Measurements from ENCODE around the gene CLASP1. TPM values are rescaled to one million over a fixed set of nuclear protein-coding genes. Genes with fewer than 3 reads are reported as not detected.

The CLASP1 gene
- total RNA-seq, 2 experiments from 2014 or later: 64.6 to 66.5 TPM

- ChIA-PET POLR2A (interaction anchor here (0.9 to 2.1 kb wide), 2 partner anchors 54 to 65 kb away, joined by 3 to 7 read pairs; partner anchors contain the start of gene RNU4ATAC), CTCF (no interaction called here)
- H3K4me3 Mint-ChIP-seq: no peak overlapping the region
- no peaks in the 10 kb centered on the region for H3K9me3 Mint-ChIP-seq
- DNase-seq: no peak
- peaks cover 6% of the 10 kb centered on the region for H3K36me3 Mint-ChIP-seq (ENCODE audit: low read depth)
- peaks cover 21% of the 10 kb centered on the region for H3K4me1 Mint-ChIP-seq
- no peak overlapping the region for H3K27ac Mint-ChIP-seq
- H3K27me3 Mint-ChIP-seq: no peaks in the 10 kb centered on the region
Observed at GRCh38 chr2:121584741-121585140, 64.5 kb downstream of the CLASP1 start.

DNA sequence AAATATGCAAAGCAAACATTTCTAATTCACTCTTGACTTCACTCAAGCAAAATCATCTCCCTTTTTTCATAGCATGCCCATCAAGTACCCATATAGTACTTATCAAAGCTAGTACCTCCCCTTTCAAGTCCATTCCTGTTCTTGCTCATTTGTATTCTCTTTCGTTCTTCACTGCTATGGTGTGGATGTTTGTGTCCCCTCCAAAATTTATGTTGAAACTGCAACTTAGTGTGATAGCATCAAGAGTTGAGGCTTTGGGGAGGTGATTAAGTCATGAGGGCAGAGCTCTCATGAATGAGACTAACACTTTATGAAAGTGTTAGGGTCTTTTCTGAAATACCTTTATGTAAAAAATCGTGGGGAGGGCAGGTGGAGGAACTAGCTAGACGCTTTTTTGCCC is 65.7 kb downstream of the CLASP1 start:
- Mint-ChIP-seq H3K4me3 (no peak overlapping the region), H3K27me3 (no peaks in the 10 kb centered on the region), H3K27ac (no peak overlapping the region), H3K4me1 (peaks cover 21% of the 10 kb centered on the region), H3K9me3 (no peaks in the 10 kb centered on the region), H3K36me3 (ENCODE audit: low read depth) (peaks cover 2% of the 10 kb centered on the region)
- no peak for DNase-seq
- CTCF ChIA-PET: no interaction called here
- POLR2A ChIA-PET: interaction anchor here (2.1 kb wide), 1 partner anchor 53 kb away, joined by 7 read pairs; the partner anchor contains the start of gene RNU4ATAC

GRCh38 chr2:121582272-121582671 is 67.0 kb downstream of the CLASP1 start:
- CTCF ChIA-PET: no interaction called here
- no peaks in the 10 kb centered on the region for H3K27me3 Mint-ChIP-seq
- H3K27ac Mint-ChIP-seq: no peak overlapping the region
- peaks cover 2% of the 10 kb centered on the region for H3K36me3 Mint-ChIP-seq (ENCODE audit: low read depth)
- peaks cover 21% of the 10 kb centered on the region for H3K4me1 Mint-ChIP-seq
- H3K9me3 Mint-ChIP-seq: no peaks in the 10 kb centered on the region
- POLR2A ChIA-PET: no interaction called here
- no peak overlapping the region for H3K4me3 Mint-ChIP-seq
- no peak for DNase-seq

GRCh38 chr2:121579309-121579708 is 70.0 kb downstream of the CLASP1 start:
- ChIA-PET CTCF (no interaction called here), POLR2A (no interaction called here)
- H3K27ac Mint-ChIP-seq: no peak overlapping the region
- H3K27me3 Mint-ChIP-seq: no peaks in the 10 kb centered on the region
- H3K4me1 Mint-ChIP-seq: peaks cover 11% of the 10 kb centered on the region
- H3K9me3 Mint-ChIP-seq: no peaks in the 10 kb centered on the region
- H3K4me3 Mint-ChIP-seq: no peak overlapping the region
- DNase-seq: no peak
- no peaks in the 10 kb centered on the region for H3K36me3 Mint-ChIP-seq (ENCODE audit: low read depth)

GRCh38 chr2:121577381-121577780 is 71.9 kb downstream of the CLASP1 start:
- no peak for DNase-seq
- POLR2A ChIA-PET: interaction anchor here (0.6 kb wide), 1 partner anchor 72 kb away, joined by 3 read pairs; no protein-coding TSS in a partner anchor
- H3K4me1 Mint-ChIP-seq: peaks cover 2% of the 10 kb centered on the region
- CTCF ChIA-PET: no interaction called here
- H3K9me3 Mint-ChIP-seq: no peaks in the 10 kb centered on the region
- H3K27me3 Mint-ChIP-seq: no peaks in the 10 kb centered on the region
- no peak overlapping the region for H3K4me3 Mint-ChIP-seq
- H3K27ac Mint-ChIP-seq: no peak overlapping the region
- H3K36me3 Mint-ChIP-seq (ENCODE audit: low read depth): peaks cover 3% of the 10 kb centered on the region

DNA sequence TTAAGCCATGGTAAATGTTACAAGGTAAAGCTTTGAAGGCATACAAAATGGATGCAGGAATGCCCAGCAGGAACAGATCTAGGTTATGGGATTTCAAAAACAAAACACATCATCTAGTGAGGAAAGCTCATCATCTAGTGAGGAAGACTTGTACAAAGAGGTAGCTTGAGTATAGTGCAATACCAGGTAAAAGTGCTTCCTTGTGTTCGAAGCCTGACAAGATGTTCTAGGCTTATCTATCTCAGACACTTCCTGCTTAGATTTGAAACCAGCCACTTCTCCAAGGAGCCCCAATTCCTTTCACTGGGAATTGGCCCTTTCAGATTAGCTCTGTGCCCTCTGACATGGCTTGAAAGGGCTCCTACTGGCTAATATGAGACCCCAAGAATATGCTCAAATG is 73.0 kb downstream of the CLASP1 start:
- DNase-seq: no peak
- ChIA-PET CTCF (no interaction called here), POLR2A (no interaction called here)
- Mint-ChIP-seq H3K27ac (no peak overlapping the region), H3K36me3 (ENCODE audit: low read depth) (peaks cover 3% of the 10 kb centered on the region), H3K4me1 (peaks cover 2% of the 10 kb centered on the region), H3K27me3 (no peaks in the 10 kb centered on the region), H3K9me3 (no peaks in the 10 kb centered on the region), H3K4me3 (no peak overlapping the region)

GRCh38 chr2:121575800-121576199 is 73.5 kb downstream of the CLASP1 start:
- Mint-ChIP-seq H3K4me1 (peaks cover 2% of the 10 kb centered on the region), H3K36me3 (ENCODE audit: low read depth) (peaks cover 3% of the 10 kb centered on the region), H3K27ac (no peak overlapping the region), H3K4me3 (no peak overlapping the region), H3K27me3 (no peaks in the 10 kb centered on the region), H3K9me3 (no peaks in the 10 kb centered on the region)
- ChIA-PET POLR2A (no interaction called here), CTCF (no interaction called here)
- no peak for DNase-seq

GRCh38 chr2:121570667-121571055 is 78.6 kb downstream of the CLASP1 start:
- peaks cover 2% of the 10 kb centered on the region for H3K4me1 Mint-ChIP-seq
- POLR2A ChIA-PET: interaction anchor here (1.6 kb wide), 1 partner anchor 40 kb away, joined by 3 read pairs; the partner anchor contains the start of gene RNU4ATAC

GRCh38 chr2:121570036-121570666 is 79.1 kb downstream of the CLASP1 start:
- ChIA-PET CTCF (no interaction called here), POLR2A (interaction anchor here (1.6 kb wide), 1 partner anchor 40 kb away, joined by 3 read pairs; the partner anchor contains the start of gene RNU4ATAC)
- Mint-ChIP-seq H3K27me3 (no peaks in the 10 kb centered on the region), H3K9me3 (no peaks in the 10 kb centered on the region), H3K36me3 (ENCODE audit: low read depth) (peaks cover 7% of the 10 kb centered on the region), H3K27ac (no peak overlapping the region), H3K4me1 (peaks cover 4% of the 10 kb centered on the region), H3K4me3 (no peak overlapping the region)
- no peak for DNase-seq

More at GRCh38 chr2:121570667-121571055, 78.6 kb downstream of the CLASP1 start:
- Mint-ChIP-seq H3K27me3 (no peaks in the 10 kb centered on the region), H3K4me3 (no peak overlapping the region), H3K27ac (no peak overlapping the region), H3K9me3 (no peaks in the 10 kb centered on the region), H3K36me3 (ENCODE audit: low read depth) (peaks cover 7% of the 10 kb centered on the region)
- CTCF ChIA-PET: no interaction called here
- DNase-seq: no peak

- H3K4me1 Mint-ChIP-seq: peaks cover 6% of the 10 kb centered on the region
Observed at GRCh38 chr2:121567957-121568409, 81.3 kb downstream of the CLASP1 start.

DNA sequence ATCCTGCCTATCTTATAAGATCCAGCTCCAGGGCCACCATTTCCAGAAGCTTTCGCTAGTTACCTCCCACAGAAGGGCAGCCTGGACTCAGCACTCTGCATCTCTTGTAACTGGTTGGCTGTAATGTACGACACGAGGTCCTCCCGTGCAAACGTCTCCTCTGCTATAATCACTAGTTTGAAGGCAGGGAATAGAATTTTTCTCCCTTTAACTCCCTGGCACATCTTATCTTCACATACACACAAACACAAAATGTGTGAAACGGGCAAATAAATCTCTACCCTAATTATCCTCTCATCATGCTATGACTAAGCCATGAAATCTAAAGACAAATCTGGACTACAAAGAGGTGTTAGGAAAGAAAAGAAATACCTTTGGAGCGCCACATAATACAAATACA is 81.8 kb downstream of the CLASP1 start:
- Mint-ChIP-seq H3K27me3 (no peaks in the 10 kb centered on the region), H3K4me3 (no peak overlapping the region), H3K27ac (no peak overlapping the region), H3K9me3 (peaks cover 3% of the 10 kb centered on the region), H3K36me3 (ENCODE audit: low read depth) (peaks cover 18% of the 10 kb centered on the region), H3K4me1 (peaks cover 10% of the 10 kb centered on the region)
- POLR2A ChIA-PET: interaction anchor here (1.9 kb wide), 1 partner anchor 37 kb away, joined by 7 read pairs; the partner anchor contains the start of gene RNU4ATAC
- DNase-seq: no peak
- CTCF ChIA-PET: no interaction called here

More at GRCh38 chr2:121567957-121568409, 81.3 kb downstream of the CLASP1 start:
- Mint-ChIP-seq H3K27ac (no peak overlapping the region), H3K9me3 (peaks cover 3% of the 10 kb centered on the region), H3K4me3 (no peak overlapping the region), H3K27me3 (no peaks in the 10 kb centered on the region), H3K36me3 (ENCODE audit: low read depth) (peaks cover 18% of the 10 kb centered on the region)
- no peak for DNase-seq
- ChIA-PET POLR2A (interaction anchor here (1.9 kb wide), 1 partner anchor 37 kb away, joined by 7 read pairs; the partner anchor contains the start of gene RNU4ATAC), CTCF (no interaction called here)

GRCh38 chr2:121565389-121566250 is 83.6 kb downstream of the CLASP1 start:
- DNase-seq: no peak
- Mint-ChIP-seq H3K27ac (no peak overlapping the region), H3K27me3 (no peaks in the 10 kb centered on the region), H3K9me3 (peaks cover 3% of the 10 kb centered on the region), H3K36me3 (ENCODE audit: low read depth) (peaks cover 18% of the 10 kb centered on the region), H3K4me3 (no peak overlapping the region), H3K4me1 (peaks cover 22% of the 10 kb centered on the region)
- POLR2A ChIA-PET: interaction anchor here (1.9 kb wide), 1 partner anchor 35 kb away, joined by 7 read pairs; the partner anchor contains the start of gene RNU4ATAC
- CTCF ChIA-PET: interaction anchor here (0.6 kb wide), 1 partner anchor 90 kb away, joined by 3 read pairs; no protein-coding TSS in a partner anchor

DNA sequence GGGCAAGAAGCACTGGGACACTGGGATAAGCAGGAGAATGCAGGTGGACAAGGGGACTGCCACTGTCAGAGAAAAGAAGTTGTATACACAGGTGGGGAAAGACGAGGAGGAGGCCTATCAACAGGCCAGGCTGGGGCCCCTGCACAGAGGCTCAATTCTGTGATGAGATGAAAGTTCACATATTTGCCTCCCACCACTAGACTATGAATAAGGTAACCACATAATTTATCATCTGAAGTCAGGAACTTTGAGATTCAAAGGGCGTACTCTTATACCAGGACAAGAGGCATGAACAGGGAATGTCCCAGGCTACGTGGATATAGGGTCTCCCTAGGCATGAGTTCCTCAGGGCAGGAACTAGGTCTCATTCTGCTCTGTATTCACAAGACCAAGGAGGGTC is 84.4 kb downstream of the CLASP1 start:
- no peak overlapping the region for H3K4me3 Mint-ChIP-seq
- peaks cover 22% of the 10 kb centered on the region for H3K4me1 Mint-ChIP-seq
- H3K27me3 Mint-ChIP-seq: no peaks in the 10 kb centered on the region
- no peak overlapping the region for H3K27ac Mint-ChIP-seq
- ChIA-PET POLR2A (no interaction called here), CTCF (no interaction called here)
- no peak for DNase-seq
- peaks cover 3% of the 10 kb centered on the region for H3K9me3 Mint-ChIP-seq
- H3K36me3 Mint-ChIP-seq (ENCODE audit: low read depth): peaks cover 18% of the 10 kb centered on the region

Data from activated CD4-positive, alpha-beta memory T cell treated with anti-CD3 and anti-CD28 coated beads, Interleukin-2, amount 10 ng/mL, durations not matched to agents 7 days and 5 days (primary cell).